ENCODE results near the gene CPM. TPM values are rescaled to one million over a fixed set of nuclear protein-coding genes. Genes with fewer than 3 reads are reported as not detected.
A peak's percentile ranks its signal among the peaks of the same experiment; 100 is the strongest.

Gene CPM
- polyA plus RNA-seq, 10 donors = 2.7 to 6.0 (median 4.0) TPM

- DNase-seq = no peak
Observed at GRCh38 chr12:68880660-68881325, 52.2 kb downstream of the CPM start.

- DNase-seq = no peak
Observed at GRCh38 chr12:68878846-68879245, 54.1 kb downstream of the CPM start.

DNA sequence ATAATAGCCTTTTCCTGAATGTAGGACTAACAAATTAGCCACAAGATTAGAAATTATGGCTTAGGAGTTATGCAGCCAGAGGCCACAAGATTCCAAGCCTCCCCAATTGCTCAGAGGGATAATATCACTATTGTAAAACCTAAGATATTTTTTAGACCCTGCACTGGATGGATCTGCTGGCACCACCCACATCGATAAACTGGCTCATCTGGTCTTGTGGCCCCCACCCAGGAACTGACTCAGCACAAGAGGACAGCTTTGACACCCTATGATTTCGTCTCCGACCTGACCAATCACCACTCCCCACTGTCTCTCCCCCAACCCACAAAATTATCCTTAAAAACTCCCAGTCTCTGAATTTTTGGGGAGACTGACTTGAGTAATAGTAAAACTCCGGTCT, 54.7 kb downstream of the CPM start:
- no peak for DNase-seq

DNA sequence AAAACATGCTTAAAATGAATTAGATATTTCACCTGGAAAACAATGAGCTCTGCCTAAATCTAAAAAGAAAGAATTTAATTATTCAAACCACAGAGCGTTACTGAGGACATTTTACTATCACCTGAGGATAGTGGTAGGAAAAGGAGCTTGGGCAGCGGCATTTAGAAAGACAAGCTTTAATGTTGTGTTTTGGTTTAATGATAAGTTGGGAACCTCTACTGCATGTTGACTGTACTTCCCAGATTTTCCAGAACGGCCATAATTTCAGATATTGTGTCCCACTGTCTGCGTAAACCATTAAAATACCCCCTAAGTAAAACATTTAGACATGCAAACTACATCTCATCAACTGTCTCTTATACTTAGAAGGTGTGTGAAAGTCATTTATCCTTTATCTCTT, 55.4 kb downstream of the CPM start:
- no peak for DNase-seq

GRCh38 chr12:68876461-68876860, 56.5 kb downstream of the CPM start:
- no peak for DNase-seq

GRCh38 chr12:68873316-68873715, 59.7 kb downstream of the CPM start:
- no peak for DNase-seq

- no peak for DNase-seq
Observed at GRCh38 chr12:68871921-68872320, 61.0 kb downstream of the CPM start.

- no peak for DNase-seq
Observed at GRCh38 chr12:68871396-68871795, 61.6 kb downstream of the CPM start.

- no peak for DNase-seq
Observed at GRCh38 chr12:68870443-68870842, 62.5 kb downstream of the CPM start.

DNA sequence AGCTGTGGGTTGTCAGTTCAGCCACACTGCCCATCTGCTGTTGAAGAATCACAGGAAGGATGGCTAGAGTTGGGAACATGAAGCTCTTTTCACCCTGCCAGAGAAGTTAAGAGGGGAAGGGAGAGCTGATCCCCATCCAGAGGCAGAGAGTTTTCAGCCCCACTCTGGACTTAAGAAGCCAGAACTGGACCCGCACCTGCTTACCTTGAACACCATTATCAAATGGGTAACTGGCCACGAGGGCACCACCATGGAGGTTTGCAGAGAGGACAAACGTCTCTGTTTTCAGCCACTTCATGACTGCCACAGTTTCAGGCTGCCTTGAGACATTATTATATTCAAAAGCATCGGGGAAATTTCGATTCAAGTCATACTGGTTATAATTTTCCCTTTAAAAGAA, 63.0 kb downstream of the CPM start:
- no peak for DNase-seq

GRCh38 chr12:68868043-68868790, 64.8 kb downstream of the CPM start:
- DNase-seq = no peak

- DNase-seq = no peak
Observed at GRCh38 chr12:68867606-68868005, 65.4 kb downstream of the CPM start.

- no peak for DNase-seq
Observed at GRCh38 chr12:68866950-68867349, 66.0 kb downstream of the CPM start.

DNA sequence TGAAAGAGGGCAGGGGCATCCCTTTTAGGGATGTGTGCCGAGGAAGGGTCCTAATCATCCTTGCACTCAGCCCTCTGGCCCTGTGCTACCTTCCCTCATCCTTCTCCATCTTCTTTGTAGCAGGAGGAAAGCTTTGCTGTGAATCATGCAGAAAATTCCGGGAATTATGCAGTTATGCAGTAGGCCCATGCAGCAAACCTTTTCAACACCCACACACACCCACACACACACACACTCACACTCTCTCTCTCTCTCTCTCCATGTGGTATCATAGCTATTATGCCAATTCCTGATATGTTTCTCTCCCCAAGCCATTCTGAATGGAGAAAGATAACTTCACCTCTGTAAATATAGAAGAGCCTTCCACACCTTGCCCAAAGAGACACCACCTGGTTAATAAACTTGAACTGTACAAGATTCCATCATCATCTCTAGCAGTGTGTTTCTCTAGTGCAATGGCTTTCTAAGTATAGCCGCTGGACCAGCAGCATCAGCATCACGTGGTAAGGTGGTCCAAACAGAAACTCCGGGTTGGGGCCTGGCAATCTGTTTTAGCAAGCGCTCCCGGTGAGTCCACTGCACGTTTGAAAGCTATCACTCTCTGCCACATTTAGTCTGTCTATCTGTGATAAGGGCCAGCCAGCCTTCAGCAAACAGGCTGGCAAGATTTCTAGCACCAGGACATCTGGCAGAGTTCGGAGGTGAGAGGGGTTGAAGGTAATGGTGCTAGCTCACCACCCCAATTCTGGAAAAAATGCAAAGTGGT, 67.4 kb downstream of the CPM start:
- no peak for DNase-seq

DNA sequence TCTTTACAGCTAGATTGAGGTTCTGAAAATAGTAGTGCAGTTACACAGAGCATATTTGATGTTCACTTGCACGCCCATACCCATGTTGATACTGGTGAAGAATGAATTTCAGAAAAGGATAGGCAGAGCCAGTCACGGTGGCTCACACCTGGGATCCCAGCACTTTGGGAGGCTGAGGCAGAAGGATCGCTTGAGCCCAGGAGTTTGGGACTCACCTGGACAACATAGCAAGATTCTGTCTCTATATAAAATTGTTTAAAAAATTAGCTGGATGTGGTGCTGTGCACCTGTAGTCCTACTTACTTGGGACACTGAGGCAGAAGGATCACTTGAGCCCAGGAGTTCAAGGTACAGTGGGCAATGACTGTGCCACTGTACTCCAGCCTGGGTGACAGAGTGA, 68.4 kb downstream of the CPM start:
- DNase-seq = no peak

DNA sequence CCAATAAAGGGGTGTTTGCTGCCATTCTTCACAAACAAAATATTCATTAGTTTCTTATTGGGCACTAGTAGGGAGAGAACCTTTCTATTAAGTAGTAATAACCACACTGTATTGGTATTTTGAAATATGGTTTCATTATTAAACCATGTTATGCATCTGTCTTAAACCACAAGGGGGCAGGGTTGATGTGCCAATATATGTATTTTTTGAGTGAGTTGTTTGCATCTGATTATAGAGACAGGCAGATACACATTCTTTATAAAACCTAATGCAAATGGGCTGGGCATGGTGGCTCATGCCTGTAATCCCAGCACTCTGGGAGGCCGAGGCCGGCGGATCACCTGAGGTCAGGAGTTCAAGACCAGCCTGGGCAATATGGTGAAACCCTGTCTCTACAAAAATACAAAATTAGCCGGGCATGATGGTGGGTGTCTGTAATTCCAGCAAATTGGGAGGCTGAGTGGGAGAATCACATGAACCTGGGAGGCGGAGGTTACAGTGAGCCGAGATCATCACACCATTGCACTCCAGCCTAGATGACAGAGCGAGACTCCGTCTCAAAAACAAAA, 69.0 kb downstream of the CPM start:
- peak; percentile 44 to 67 (median 48) for DNase-seq

GRCh38 chr12:68863109-68863770, 69.7 kb downstream of the CPM start:
- no peak for DNase-seq

GRCh38 chr12:68861890-68862289, 71.1 kb downstream of the CPM start:
- DNase-seq = no peak

DNA sequence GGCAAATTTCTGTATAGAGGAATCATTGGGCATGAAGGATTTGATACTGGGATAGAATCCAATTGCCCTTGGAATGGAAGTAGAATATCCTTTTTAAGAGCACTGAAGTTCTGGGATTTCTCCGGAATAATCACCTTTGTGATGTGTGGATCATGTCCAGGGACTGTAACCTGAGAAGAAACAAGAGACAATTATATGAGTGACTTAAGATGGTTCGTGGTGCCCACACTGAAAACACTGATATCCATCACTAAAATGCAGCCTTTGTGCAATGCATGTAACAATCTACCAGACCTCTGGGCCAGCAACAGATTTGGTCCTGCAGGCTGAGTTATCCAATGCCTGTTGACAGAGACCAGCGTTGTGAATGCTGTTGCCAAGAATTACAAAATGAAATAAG, 76.5 kb downstream of the CPM start:
- no peak for DNase-seq

DNA sequence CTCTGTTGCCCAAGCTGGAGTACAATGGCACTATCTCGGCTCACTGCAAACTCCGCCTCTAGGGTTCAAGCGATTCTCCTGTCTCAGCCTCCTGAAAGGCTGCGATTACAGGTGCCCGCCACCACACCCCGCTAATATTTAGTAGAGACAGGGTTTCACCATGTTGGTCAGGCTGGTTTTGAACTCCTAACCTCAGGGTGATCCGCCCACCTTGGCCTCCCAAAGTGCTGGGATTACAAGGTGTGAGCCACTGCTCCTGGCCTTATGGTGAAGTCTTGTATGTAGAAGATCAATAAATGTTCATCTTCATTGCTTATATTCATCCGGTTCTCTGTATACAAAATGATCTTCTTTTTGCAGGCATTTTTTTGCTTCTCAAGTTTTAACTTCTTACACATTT, 77.2 kb downstream of the CPM start:
- no peak for DNase-seq

GRCh38 chr12:68855111-68855510, 77.9 kb downstream of the CPM start:
- DNase-seq = no peak

DNA sequence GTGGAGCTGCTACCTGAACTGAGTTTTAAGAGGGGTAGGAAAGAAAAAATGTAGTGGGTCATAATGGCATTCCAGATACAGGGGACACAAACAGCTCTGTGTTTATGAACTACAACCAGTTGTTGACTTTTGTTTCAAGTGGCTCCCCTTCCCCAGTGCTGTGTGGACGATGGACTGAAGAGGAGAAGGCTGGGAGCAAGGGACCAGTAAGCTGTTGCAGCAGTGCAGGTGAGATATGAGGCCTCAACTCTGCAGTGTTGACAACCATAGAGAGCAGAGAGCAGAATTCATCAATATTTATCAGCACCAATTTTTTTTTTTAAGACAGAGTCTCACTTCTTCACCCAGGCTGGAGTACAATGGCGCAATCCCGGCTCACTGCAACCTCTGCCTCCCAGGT, 78.4 kb downstream of the CPM start:
- DNase-seq = no peak

Measured in muscle of back (tissue), 11 donors.